Upper lobe of right lung (tissue), 1 donor: ENCODE results near the gene PCDH12. TPM values are rescaled to one million over a fixed set of nuclear protein-coding genes. Genes with fewer than 3 reads are reported as not detected.
A peak's percentile ranks its signal among the peaks of the same experiment; 100 is the strongest.

Source experiments
- ATAC-seq: fragments of 200-7000 bp; cut with Tn5 transposase; one replicate; pipeline ENCODE4 v1.9.1; 2020; ENCODE audit warnings: mild to moderate bottlenecking, moderate library complexity
- DNase-seq: peaks from one replicate; pipeline ENCODE4 v3.0.0-alpha.2; 2020
- H3K27ac ChIP-seq: fragments of 200-600 bp; one replicate; pipeline ENCODE4 v1.8.0; 2022
- H3K27me3 ChIP-seq: fragments of 200-600 bp; one replicate; pipeline ENCODE4 v1.8.0; 2022; ENCODE audit warnings: mild to moderate bottlenecking
- H3K36me3 ChIP-seq: fragments of 200-600 bp; one replicate; pipeline ENCODE4 v1.8.0; 2022
- H3K4me1 ChIP-seq: fragments of 200-600 bp; one replicate; pipeline ENCODE4 v1.8.0; 2022
- H3K4me3 ChIP-seq: fragments of 200-600 bp; one replicate; pipeline ENCODE4 v1.8.0; 2022; ENCODE audit warnings: mild to moderate bottlenecking
- H3K9me3 ChIP-seq: fragments of 200-600 bp; one replicate; pipeline ENCODE4 v1.8.0; 2022
- intact Hi-C: fragments of 100-400 bp; cut with DNase I; formaldehyde crosslinking; loops from one replicate; pipeline ENCODE4 v1.11.0; 2022
- total RNA-seq: library from RNA; stranded (reverse); fragmentation: NEBNext Ultra II Directional; extraction: Animal tissue kit (Norgen Biotek cat#: 25700); gene quantifications from one replicate; pipeline ENCODE4 v1.2.1, GENCODE V29; 2021
- TF ChIP-seq, protein P1 (sequence below): fragments of 200-600 bp; IDR thresholded peaks from one replicate; pipeline ENCODE4 v1.8.0; 2022; ENCODE audit warnings: antibody characterized with exemption
- donor health status: DM: no; HTN: yes; CAD: no; lungs with severe emphysema.

The PCDH12 gene
- total RNA-seq, 1 donor from 2014 or later: 17.0 TPM

DNA sequence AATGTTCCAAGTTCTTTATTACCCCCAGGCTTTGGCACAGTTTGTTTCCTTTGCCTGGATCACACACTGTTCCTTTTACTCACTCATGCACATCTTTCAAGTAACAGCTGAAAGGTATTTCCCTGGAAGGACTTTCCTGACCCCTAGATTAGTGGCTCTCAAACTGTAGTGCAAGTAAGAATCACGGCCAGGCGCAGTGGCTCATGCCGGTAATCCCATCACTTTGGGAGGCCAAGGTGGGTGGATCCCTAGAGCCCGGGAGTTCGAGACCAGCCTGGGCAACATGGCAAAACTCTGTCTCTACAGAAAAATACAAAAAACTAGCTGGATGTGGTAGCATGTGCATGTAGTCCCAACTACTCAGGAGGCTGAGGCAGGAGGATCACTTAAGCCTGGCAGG is 53.5 kb downstream of the PCDH12 start:
- intact Hi-C loops: no loop called here
- Histone ChIP-seq H3K27ac (no peak overlapping the region), H3K9me3 (no peaks in the 10 kb centered on the region), H3K27me3 (no peaks in the 10 kb centered on the region), H3K4me1 (no peaks in the 10 kb centered on the region), H3K36me3 (no peaks in the 10 kb centered on the region), H3K4me3 (no peak overlapping the region)
- DNase-seq (no peak), ATAC-seq (no peak)
- TF ChIP-seq, protein P1, sequence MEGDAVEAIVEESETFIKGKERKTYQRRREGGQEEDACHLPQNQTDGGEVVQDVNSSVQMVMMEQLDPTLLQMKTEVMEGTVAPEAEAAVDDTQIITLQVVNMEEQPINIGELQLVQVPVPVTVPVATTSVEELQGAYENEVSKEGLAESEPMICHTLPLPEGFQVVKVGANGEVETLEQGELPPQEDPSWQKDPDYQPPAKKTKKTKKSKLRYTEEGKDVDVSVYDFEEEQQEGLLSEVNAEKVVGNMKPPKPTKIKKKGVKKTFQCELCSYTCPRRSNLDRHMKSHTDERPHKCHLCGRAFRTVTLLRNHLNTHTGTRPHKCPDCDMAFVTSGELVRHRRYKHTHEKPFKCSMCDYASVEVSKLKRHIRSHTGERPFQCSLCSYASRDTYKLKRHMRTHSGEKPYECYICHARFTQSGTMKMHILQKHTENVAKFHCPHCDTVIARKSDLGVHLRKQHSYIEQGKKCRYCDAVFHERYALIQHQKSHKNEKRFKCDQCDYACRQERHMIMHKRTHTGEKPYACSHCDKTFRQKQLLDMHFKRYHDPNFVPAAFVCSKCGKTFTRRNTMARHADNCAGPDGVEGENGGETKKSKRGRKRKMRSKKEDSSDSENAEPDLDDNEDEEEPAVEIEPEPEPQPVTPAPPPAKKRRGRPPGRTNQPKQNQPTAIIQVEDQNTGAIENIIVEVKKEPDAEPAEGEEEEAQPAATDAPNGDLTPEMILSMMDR: no peak

DNA sequence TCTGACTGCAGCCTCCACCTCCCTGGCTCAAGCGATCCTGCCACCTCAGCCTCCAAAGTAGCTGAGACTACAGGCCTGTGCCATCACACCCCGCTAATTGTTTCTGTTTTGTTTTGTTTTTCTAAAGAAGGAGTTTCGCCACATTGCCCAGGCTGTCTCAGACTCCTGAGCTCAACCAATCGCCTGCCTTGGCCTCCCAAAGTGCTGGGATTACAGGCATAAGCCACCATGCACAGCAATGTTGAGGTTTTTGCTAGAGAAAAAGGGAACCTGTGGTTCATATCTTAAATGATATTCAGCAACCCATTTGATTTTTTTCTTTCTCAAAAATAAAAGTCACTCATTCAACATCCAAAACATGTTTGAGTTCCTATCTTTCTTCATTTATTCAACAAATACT is 54.7 kb downstream of the PCDH12 start:
- Histone ChIP-seq H3K36me3 (no peaks in the 10 kb centered on the region), H3K27ac (no peak overlapping the region), H3K4me3 (no peak overlapping the region), H3K9me3 (no peaks in the 10 kb centered on the region), H3K4me1 (peaks cover 4% of the 10 kb centered on the region), H3K27me3 (no peaks in the 10 kb centered on the region)
- ATAC-seq (peak; percentile 70), DNase-seq (no peak)
- intact Hi-C loops: no loop called here
- TF ChIP-seq, protein P1: no peak

DNA sequence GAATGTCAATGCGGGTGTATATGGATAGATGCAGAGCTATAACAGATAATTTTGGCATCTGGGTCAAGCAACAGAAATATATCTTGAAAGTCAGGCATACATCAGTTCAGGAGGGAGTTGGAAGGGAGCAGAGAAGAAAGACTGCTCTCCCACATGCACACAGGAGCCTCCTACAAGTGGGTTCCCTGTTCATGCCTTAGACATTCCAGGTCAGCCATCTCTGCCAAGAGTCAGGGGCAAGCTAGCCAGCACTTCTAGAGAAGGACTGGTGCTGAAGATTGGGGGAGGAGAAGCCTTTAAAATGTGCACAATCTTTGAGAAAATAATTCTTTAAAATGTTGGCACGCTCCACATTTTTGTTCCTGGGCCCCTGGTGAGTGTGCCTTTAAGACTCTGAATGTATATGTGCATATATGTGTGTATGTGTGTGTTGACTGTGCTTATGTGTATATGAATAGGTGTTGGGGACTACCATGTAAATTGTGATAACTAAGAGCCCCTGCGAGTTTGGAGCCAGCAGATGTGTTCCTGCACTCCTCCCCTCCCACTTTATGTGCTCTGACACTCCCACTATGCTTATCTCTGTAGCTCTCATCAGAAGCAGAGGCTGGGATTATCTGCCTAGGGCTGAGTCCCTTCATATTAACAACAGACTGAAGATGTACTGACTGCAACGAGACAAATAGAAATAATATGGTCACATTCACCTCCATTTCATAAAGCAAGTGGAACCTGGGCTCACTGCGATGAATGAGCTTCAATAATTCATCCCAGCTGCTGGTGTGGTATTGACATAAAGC is 55.8 kb downstream of the PCDH12 start:
- intact Hi-C loops: no loop called here
- DNase-seq: no peak
- no peak overlapping the region for H3K27ac ChIP-seq
- H3K4me3 ChIP-seq: no peak overlapping the region
- peaks cover 4% of the 10 kb centered on the region for H3K4me1 ChIP-seq
- no peaks in the 10 kb centered on the region for H3K36me3 ChIP-seq
- TF ChIP-seq, protein P1: no peak
- H3K9me3 ChIP-seq: no peaks in the 10 kb centered on the region
- H3K27me3 ChIP-seq: no peaks in the 10 kb centered on the region
- no peak for ATAC-seq

DNA sequence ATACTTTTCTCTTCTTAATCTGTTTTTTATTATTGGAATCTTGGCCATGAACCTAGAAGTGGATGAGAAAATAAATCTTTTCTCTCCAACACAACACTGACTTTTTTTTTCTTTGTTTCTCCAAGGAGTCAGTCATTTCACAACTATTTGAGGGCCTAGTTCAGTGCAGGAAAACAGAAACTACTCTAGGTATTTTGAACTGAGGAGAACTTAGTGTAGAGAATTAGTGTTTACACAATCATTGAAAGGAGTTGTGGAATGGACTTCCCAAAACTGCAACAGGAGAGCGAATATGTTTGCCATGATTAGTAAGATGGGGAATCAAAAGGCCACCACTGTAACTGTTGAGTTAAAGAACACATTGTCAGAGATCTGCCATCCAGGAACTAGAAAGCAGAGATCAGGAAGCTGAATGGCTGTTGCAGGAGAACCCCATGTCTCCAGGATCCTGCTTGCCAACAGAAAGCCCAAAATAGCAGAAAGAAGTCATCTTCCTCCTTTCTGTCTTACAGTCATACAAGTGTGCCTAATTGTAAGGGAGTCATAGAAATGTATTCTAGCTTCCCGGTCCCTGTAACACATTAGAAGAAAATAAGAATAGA is 59.5 kb downstream of the PCDH12 start:
- no peaks in the 10 kb centered on the region for H3K9me3 ChIP-seq
- H3K4me1 ChIP-seq: peaks cover 4% of the 10 kb centered on the region
- no peak overlapping the region for H3K4me3 ChIP-seq
- H3K27ac ChIP-seq: no peak overlapping the region
- DNase-seq (no peak), ATAC-seq (peak; percentile 60)
- no peaks in the 10 kb centered on the region for H3K36me3 ChIP-seq
- intact Hi-C loops: no loop called here
- no peaks in the 10 kb centered on the region for H3K27me3 ChIP-seq
- TF ChIP-seq, protein P1: no peak

DNA sequence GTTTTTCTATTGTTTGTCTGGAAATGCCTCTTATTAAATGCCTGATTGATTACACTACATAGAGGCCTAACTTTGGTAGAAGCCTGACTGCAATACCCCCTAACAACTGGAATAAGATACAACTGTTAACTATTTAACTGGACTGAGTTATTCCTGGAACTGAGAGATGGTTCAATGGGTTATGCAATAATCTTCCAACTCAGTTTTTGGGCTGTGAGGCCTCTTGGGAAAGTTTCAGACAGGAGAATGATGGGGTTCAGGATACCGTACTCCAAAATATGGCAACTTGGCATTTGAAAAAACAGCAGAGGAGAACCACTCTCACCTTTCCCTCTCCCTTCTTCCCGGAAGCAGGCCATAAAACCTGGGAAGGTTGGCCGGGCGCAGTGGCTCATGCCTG is 60.6 kb downstream of the PCDH12 start:
- Histone ChIP-seq H3K9me3 (no peaks in the 10 kb centered on the region), H3K4me1 (peaks cover 4% of the 10 kb centered on the region), H3K4me3 (no peak overlapping the region), H3K27me3 (no peaks in the 10 kb centered on the region), H3K36me3 (no peaks in the 10 kb centered on the region), H3K27ac (no peak overlapping the region)
- ATAC-seq (no peak), DNase-seq (no peak)
- intact Hi-C loops: no loop called here
- TF ChIP-seq, protein P1: no peak

Other genes starting within 250 kb of the PCDH12 start
- 66.6 TPM for gene PCDH1, start 79.8 kb downstream of the PCDH12 start, total RNA-seq
- 83.3 TPM for gene DELE1, start 34.3 kb downstream of the PCDH12 start, total RNA-seq
- gene RNF14, start 10.9 kb upstream of the PCDH12 start, total RNA-seq: 51.6 TPM
- 36.2 TPM for gene GNPDA1, start 54.8 kb upstream of the PCDH12 start, total RNA-seq
- gene NDFIP1, start 150.6 kb upstream of the PCDH12 start, total RNA-seq: 68.1 TPM